IPS-18c (cell line): ENCODE measurements around the gene CSNK1G1.
"Not testable (repeated sequence)": the region's sequence is repeated elsewhere in the genome, so short reads cannot be mapped to it uniquely, and the experiment has no call there.

Experiments
- H3K4me3 ChIP-seq: 2 replicates; pipeline ENCODE4 v1.7.0; 2013; ENCODE audit warnings: low read depth, mild to moderate bottlenecking, low read length, moderate library complexity; ENCODE audit not compliant: insufficient read depth
- H3K9me3 ChIP-seq: one replicate; pipeline ENCODE4 v1.6.1; 2013; ENCODE audit warnings: mild to moderate bottlenecking, low read length, moderate library complexity; ENCODE audit not compliant: control insufficient read depth, insufficient read depth

The CSNK1G1 gene

GRCh38 chr15:64267331-64267973, 88.5 kb downstream of the CSNK1G1 start:
- no peaks in the 10 kb centered on the region for H3K9me3 ChIP-seq
- no peak overlapping the region for H3K4me3 ChIP-seq

- H3K9me3 ChIP-seq, H3K4me3 ChIP-seq: not testable (repeated sequence)
Measured at GRCh38 chr15:64265188-64265587, 90.8 kb downstream of the CSNK1G1 start.

GRCh38 chr15:64264502-64264901, 91.5 kb downstream of the CSNK1G1 start:
- no peaks in the 10 kb centered on the region for H3K9me3 ChIP-seq
- H3K4me3 ChIP-seq = no peak overlapping the region

- no peaks in the 10 kb centered on the region for H3K9me3 ChIP-seq
- H3K4me3 ChIP-seq = no peak overlapping the region
Measured at GRCh38 chr15:64263567-64263966, 92.4 kb downstream of the CSNK1G1 start.

GRCh38 chr15:64256051-64256450, 99.9 kb downstream of the CSNK1G1 start:
- Histone ChIP-seq H3K9me3 (no peaks in the 10 kb centered on the region), H3K4me3 (no peak overlapping the region)

GRCh38 chr15:64251658-64252057, 104.3 kb downstream of the CSNK1G1 start:
- H3K4me3 ChIP-seq = no peak overlapping the region
- no peaks in the 10 kb centered on the region for H3K9me3 ChIP-seq

- Histone ChIP-seq H3K9me3 (no peaks in the 10 kb centered on the region), H3K4me3 (no peak overlapping the region)
Measured at GRCh38 chr15:64251121-64251520, 104.9 kb downstream of the CSNK1G1 start.

GRCh38 chr15:64249883-64250575, 105.9 kb downstream of the CSNK1G1 start:
- Histone ChIP-seq H3K4me3 (no peak overlapping the region), H3K9me3 (no peaks in the 10 kb centered on the region)

- H3K9me3 ChIP-seq = no peaks in the 10 kb centered on the region
- no peak overlapping the region for H3K4me3 ChIP-seq
Measured at GRCh38 chr15:64249406-64249805, 106.6 kb downstream of the CSNK1G1 start.

GRCh38 chr15:64247906-64248541, 107.9 kb downstream of the CSNK1G1 start:
- no peak overlapping the region for H3K4me3 ChIP-seq

GRCh38 chr15:64247535-64247905, 108.5 kb downstream of the CSNK1G1 start:
- Histone ChIP-seq H3K4me3 (no peak overlapping the region), H3K9me3 (no peaks in the 10 kb centered on the region)

More at GRCh38 chr15:64247906-64248541, 107.9 kb downstream of the CSNK1G1 start:
- H3K9me3 ChIP-seq = no peaks in the 10 kb centered on the region

- Histone ChIP-seq H3K9me3 (no peaks in the 10 kb centered on the region), H3K4me3 (no peak overlapping the region)
Measured at GRCh38 chr15:64246364-64247189, 109.4 kb downstream of the CSNK1G1 start.

- H3K4me3 ChIP-seq = no peak overlapping the region
- H3K9me3 ChIP-seq = no peaks in the 10 kb centered on the region
Measured at GRCh38 chr15:64245405-64245804, 110.6 kb downstream of the CSNK1G1 start.

GRCh38 chr15:64237677-64238076, 118.3 kb downstream of the CSNK1G1 start:
- H3K4me3 ChIP-seq = no peak overlapping the region
- no peaks in the 10 kb centered on the region for H3K9me3 ChIP-seq

- Histone ChIP-seq H3K9me3 (no peaks in the 10 kb centered on the region), H3K4me3 (no peak overlapping the region)
Measured at GRCh38 chr15:64236156-64236894, 119.6 kb downstream of the CSNK1G1 start.

GRCh38 chr15:64235552-64235951, 120.4 kb downstream of the CSNK1G1 start:
- Histone ChIP-seq H3K9me3 (no peaks in the 10 kb centered on the region), H3K4me3 (no peak overlapping the region)

GRCh38 chr15:64233299-64233698, 122.7 kb downstream of the CSNK1G1 start:
- no peaks in the 10 kb centered on the region for H3K9me3 ChIP-seq
- no peak overlapping the region for H3K4me3 ChIP-seq
